Right ventricle myocardium superior (tissue), 1 donor: ENCODE data around the gene SLCO1A2. TPM values are rescaled to one million over a fixed set of nuclear protein-coding genes. Genes with fewer than 3 reads are reported as not detected.
"Not testable (repeated sequence)": the region's sequence is repeated elsewhere in the genome, so short reads cannot be mapped to it uniquely, and the experiment has no call there.

ENCODE experiments used
- ATAC-seq: fragments of 200-7000 bp; cut with Tn5 transposase; one replicate; pipeline ENCODE4 v1.9.1; 2020; ENCODE audit warnings: mild to moderate bottlenecking; ENCODE audit not compliant: poor library complexity
- DNase-seq: peaks from one replicate; pipeline ENCODE4 v3.0.0-alpha.2; 2020
- intact Hi-C: fragments of 100-400 bp; cut with DNase I; formaldehyde crosslinking; loops from one replicate; pipeline ENCODE4 v1.11.2; 2022
- long read RNA-seq: library from polyadenylated mRNA; unstranded; transcript quantifications from one replicate; pipeline ENCODE4 v2.0.0, GENCODE V29; 2021
- total RNA-seq: library from RNA; stranded (reverse); fragmentation: NEBNext Ultra II Directional; extraction: Animal tissue kit (Norgen Biotek cat#: 25700); gene quantifications from one replicate; pipeline ENCODE4 v1.2.1, GENCODE V29; 2021
- donor health status: DM: no; HTN: yes; CAD: no; lungs with severe emphysema.

SLCO1A2 gene, protein sequence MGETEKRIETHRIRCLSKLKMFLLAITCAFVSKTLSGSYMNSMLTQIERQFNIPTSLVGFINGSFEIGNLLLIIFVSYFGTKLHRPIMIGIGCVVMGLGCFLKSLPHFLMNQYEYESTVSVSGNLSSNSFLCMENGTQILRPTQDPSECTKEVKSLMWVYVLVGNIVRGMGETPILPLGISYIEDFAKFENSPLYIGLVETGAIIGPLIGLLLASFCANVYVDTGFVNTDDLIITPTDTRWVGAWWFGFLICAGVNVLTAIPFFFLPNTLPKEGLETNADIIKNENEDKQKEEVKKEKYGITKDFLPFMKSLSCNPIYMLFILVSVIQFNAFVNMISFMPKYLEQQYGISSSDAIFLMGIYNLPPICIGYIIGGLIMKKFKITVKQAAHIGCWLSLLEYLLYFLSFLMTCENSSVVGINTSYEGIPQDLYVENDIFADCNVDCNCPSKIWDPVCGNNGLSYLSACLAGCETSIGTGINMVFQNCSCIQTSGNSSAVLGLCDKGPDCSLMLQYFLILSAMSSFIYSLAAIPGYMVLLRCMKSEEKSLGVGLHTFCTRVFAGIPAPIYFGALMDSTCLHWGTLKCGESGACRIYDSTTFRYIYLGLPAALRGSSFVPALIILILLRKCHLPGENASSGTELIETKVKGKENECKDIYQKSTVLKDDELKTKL
- total RNA-seq = not detected
- long read RNA-seq = 0 reads

- intact Hi-C loops = no loop called here
- ATAC-seq = no peak
- no peak for DNase-seq
These were observed at the start of gene SLCO1A2 for GRCh38 chr12:21334771-21335325. Gene SLCO1A2, minus strand, starts transcription at chr12:21334917. Its CDS starts 270 bp downstream, at chr12:21334647.

- DNase-seq (no peak), ATAC-seq (no peak)
- intact Hi-C loops = no loop called here
These were observed 49.5 kb upstream of the SLCO1A2 start for GRCh38 chr12:21384261-21384660.

GRCh38 chr12:21381320-21381719 is 46.6 kb upstream of the SLCO1A2 start:
- ATAC-seq, intact Hi-C loops, DNase-seq: not testable (repeated sequence)

DNA sequence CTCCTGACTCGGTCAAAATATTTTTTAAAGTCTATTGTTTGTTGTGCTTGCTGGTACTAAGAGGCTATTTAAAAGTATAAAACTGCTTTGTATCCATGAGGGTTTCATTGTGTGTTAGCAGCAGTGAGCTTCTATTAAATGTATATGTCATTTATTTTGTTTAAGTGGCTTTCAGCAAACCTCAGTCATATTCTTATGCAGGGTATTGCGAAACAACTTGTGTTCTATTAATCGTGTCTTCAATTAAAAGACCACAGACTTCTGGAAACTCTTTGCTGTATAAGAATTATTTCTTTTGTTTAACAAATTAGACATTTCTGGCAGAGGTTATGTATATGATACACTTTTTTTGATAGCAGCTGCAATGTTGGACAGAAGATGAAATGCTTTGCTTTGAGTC is 44.5 kb upstream of the SLCO1A2 start:
- intact Hi-C loops = no loop called here
- DNase-seq (no peak), ATAC-seq (no peak)

DNA sequence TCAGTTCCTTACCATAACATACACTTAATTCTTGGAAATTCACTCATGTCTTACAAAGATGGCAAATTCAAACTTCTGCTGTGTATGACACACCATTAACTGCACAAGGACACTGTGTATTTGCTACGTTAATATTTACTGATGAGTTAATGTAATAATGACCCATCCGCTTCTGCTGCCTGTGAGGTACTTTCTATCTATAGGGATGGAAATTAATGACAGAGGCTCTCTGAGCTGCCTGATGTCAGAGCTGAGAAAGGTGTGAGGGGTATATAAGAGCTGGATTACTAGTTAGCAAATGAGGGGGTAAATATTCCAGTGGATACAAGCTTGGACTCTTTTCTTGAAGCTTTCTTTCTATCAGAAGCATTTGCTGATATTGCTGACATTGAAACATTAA is 37.9 kb upstream of the SLCO1A2 start, which contains the start of gene IAPP:
Gene IAPP (plus strand): TSS at position 301 of the 400 bp plus-strand sequence. CDS start 450 bp downstream, outside the sequence.
- ATAC-seq (no peak), DNase-seq (no peak)
- intact Hi-C loops = no loop called here

GRCh38 chr12:21370845-21371449 is 36.2 kb upstream of the SLCO1A2 start:
- no peak for DNase-seq
- no peak for ATAC-seq
- intact Hi-C loops = no loop called here

DNA sequence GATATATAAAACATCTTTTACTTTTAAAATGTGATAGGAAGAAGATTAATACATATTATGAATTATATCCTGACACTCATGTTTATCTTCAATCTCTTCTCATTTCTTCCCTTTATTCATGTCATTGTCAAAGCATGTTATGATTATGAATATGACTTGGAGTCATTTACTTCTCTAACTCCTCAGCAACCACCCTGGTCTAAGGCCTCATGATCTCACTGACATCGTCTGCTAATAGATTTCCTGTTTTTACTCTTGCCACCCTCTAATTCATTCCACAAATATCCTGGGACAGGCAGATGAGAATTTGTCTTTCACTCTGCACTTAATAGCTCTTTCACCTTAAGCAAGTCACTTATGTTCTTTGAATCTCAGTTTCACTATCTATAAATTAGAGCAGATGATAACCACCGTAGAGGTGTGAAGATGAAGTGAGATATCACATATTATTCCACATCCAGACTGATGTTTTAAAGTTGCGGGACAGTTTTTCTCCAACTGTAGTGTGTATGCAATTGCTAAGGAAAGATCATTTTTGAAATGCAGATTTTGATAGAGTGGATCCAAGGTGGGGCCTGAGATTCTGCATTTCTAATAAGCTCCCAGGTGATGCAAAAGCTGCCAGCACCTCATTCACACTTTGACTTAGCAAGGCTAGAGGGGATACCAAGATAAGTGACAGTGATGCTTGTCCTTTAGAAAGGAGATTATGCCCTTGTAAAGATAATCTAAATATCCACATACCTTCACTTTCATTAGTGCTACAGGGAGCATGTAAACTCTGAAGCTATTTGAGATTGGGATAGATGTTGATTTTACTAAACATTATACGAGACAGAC is 34.6 kb upstream of the SLCO1A2 start:
- ATAC-seq (no peak), DNase-seq (no peak)
- intact Hi-C loops = no loop called here

- ATAC-seq, intact Hi-C loops, DNase-seq: not testable (repeated sequence)
These were observed 25.9 kb upstream of the SLCO1A2 start for GRCh38 chr12:21360632-21361031.

GRCh38 chr12:21354641-21355040 is 19.9 kb upstream of the SLCO1A2 start:
- ATAC-seq (no peak), DNase-seq (no peak)
- intact Hi-C loops = no loop called here

DNA sequence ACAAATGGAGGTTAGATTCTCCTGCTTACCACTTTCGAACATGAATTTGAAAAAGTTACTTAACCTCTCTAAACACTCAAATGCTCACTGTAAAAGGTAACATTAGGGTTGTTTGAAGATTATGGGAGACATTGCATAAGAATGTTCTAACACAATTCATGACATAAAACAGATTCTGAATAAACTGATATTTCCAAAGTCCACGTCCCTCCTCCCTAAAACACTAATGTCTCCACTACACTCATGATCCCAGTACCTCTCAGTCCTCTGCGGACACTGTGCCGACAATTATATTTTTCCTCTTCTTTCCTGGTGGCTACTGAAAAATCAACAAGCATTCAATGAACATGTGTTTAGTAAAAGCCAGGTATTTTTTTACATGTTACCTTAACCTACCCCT is 19.2 kb upstream of the SLCO1A2 start:
- no peak for ATAC-seq
- intact Hi-C loops = no loop called here
- no peak for DNase-seq

DNA sequence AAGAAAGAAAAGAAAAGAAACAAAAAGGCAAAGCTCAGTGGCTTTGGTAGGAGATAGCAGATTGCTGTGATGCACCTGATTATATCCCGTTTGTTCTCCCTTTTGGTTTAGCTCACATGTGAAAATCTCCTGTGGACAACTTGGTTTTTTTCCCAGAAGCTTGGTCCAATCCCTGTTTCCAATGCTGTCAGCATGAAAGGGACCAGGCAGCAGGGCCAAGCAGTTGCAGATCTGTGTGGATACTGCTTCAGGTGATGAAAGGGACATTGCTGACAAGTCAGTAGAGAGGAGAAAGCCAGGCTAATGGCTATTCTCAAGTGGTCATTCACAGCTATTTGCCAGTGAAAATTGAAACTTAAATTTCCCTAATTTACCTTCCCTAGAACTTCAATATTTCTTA is 18.8 kb upstream of the SLCO1A2 start:
- no peak for ATAC-seq
- intact Hi-C loops = no loop called here
- no peak for DNase-seq

- DNase-seq (no peak), ATAC-seq (no peak)
- intact Hi-C loops = no loop called here
These were observed 16.3 kb upstream of the SLCO1A2 start for GRCh38 chr12:21350975-21351374.

DNA sequence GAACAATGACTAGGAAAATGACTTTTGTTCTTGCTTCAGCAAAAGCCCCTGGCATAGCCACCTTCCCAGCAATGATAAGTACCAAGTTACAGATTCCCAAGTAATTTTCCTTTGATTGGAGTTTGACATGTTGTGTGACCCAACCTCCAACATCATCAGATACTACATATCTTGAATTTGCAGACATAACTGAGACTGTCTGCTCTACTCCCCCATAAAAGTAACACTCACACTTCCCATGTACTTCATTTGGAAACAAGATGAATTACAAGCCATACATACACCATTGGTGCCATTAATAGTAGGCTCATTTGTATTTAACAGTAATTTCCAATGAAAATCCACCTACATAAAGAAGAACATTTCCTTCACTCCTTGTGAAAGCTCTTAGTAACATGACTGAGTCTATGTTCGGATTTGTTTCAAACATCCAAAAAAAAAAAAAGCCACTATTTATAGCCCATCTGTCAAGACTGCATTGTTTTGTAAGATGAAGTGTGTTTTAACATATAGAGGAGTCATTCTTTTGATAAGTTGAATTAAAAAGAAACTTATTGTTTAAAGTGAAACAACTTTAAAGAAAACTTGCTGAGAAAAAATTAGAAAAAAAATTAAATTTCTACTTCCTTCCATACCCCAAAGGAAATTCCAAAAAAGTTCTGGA is 12.0 kb upstream of the SLCO1A2 start:
- intact Hi-C loops = no loop called here
- ATAC-seq (no peak), DNase-seq (no peak)

- no peak for ATAC-seq
- no peak for DNase-seq
- intact Hi-C loops = no loop called here
These were observed 8.9 kb upstream of the SLCO1A2 start for GRCh38 chr12:21343636-21344035.

DNA sequence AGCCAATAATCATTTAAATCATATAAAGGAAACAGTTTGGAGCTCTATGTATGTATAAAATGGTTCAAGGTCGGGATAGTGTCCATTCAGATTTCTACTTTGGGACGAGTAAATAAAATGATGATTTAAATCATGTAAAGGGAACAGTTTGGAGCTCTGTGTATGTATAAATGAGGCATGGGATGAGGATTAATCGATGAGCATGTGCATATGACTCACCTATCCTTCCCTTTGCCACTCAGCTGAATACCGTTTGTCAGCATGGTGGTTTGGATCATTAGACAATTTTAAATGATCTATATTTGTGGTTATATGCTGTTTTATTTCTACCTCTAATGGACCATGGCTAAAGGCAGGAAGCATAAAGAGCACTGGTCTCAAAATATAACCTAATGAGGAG is 7.1 kb upstream of the SLCO1A2 start:
- no peak for ATAC-seq
- no peak for DNase-seq
- intact Hi-C loops = no loop called here

GRCh38 chr12:21340403-21340802 is 5.7 kb upstream of the SLCO1A2 start:
- DNase-seq = no peak
- no peak for ATAC-seq
- intact Hi-C loops = no loop called here

- no peak for ATAC-seq
- intact Hi-C loops = no loop called here
- DNase-seq = no peak
These were observed 5.2 kb upstream of the SLCO1A2 start for GRCh38 chr12:21339921-21340320.
